GM19468 (cell line): ENCODE measurements around the gene CHST15.

Source experiments
- ATAC-seq: cut with Tn5 transposase; IDR thresholded peaks from one replicate; pipeline ENCODE4 v1.9.1; 2021; ENCODE audit warnings: mild to moderate bottlenecking, moderate library complexity, moderate number of reproducible peaks; ENCODE audit not compliant: unreplicated experiment; ENCODE audit errors: extremely low read depth

CHST15 gene

GRCh38 chr10:124068929-124069328 lies 24.5 kb downstream of the CHST15 start:
- no peak for ATAC-seq

GRCh38 chr10:124067825-124068400 lies 25.5 kb downstream of the CHST15 start:
- no peak for ATAC-seq

- ATAC-seq, result no peak
Measured at GRCh38 chr10:124066781-124067714, 26.4 kb downstream of the CHST15 start.

- ATAC-seq, result no peak
Measured at GRCh38 chr10:124066126-124066700, 27.2 kb downstream of the CHST15 start.

- ATAC-seq, result no peak
Measured at GRCh38 chr10:124065382-124066125, 27.8 kb downstream of the CHST15 start.

GRCh38 chr10:124064676-124065075 lies 28.7 kb downstream of the CHST15 start:
- ATAC-seq, result no peak

GRCh38 chr10:124063750-124064603 lies 29.4 kb downstream of the CHST15 start:
- no peak for ATAC-seq

- ATAC-seq, result no peak
Measured at GRCh38 chr10:124062390-124062789, 31.0 kb downstream of the CHST15 start.

GRCh38 chr10:124061030-124061429 lies 32.4 kb downstream of the CHST15 start:
- no peak for ATAC-seq

- ATAC-seq, result no peak
Measured at GRCh38 chr10:124060148-124060720, 33.2 kb downstream of the CHST15 start.

- no peak for ATAC-seq
Measured at GRCh38 chr10:124059551-124059950, 33.8 kb downstream of the CHST15 start.

- ATAC-seq, result no peak
Measured at GRCh38 chr10:124058346-124059003, 34.9 kb downstream of the CHST15 start.

GRCh38 chr10:124057601-124058000 lies 35.8 kb downstream of the CHST15 start:
- ATAC-seq, result no peak

GRCh38 chr10:124056337-124056980 lies 36.9 kb downstream of the CHST15 start:
- no peak for ATAC-seq

GRCh38 chr10:124053971-124054370 lies 39.4 kb downstream of the CHST15 start:
- no peak for ATAC-seq

GRCh38 chr10:124052561-124052960 lies 40.8 kb downstream of the CHST15 start:
- ATAC-seq, result no peak

GRCh38 chr10:124050021-124051015 lies 43.1 kb downstream of the CHST15 start:
- ATAC-seq, result no peak
